DND-41 (cell line): ENCODE results near the gene GRK3.

Source experiments
- ATAC-seq: fragments of 200-7000 bp; cut with Tn5 transposase; 3 replicates; pipeline ENCODE4 v1.9.1; 2021; ENCODE audit warnings: low read depth; ENCODE audit not compliant: insufficient read depth
- DNase-seq: peaks from one replicate; pipeline ENCODE4 v3.0.0-alpha.2; 2020
- H2AFZ ChIP-seq: 2 replicates; pipeline ENCODE4 v1.6.0; 2012; ENCODE audit warnings: low read depth, low read length
- H3K27ac ChIP-seq: 2 replicates; pipeline ENCODE4 v1.5.1; 2012; ENCODE audit warnings: low read length, inconsistent platforms
- H3K27me3 ChIP-seq: fragments of 200-600 bp; sonication (generic); 2 replicates; pipeline ENCODE4 v1.6.0; 2012; ENCODE audit warnings: low read length, mild to moderate bottlenecking, inconsistent platforms; ENCODE audit not compliant: insufficient read depth, poor library complexity
- H3K36me3 ChIP-seq: 2 replicates; pipeline ENCODE4 v1.5.1; 2012; ENCODE audit warnings: low read length, inconsistent platforms; ENCODE audit not compliant: insufficient read depth
- H3K4me1 ChIP-seq: 2 replicates; pipeline ENCODE4 v1.5.1; 2012; ENCODE audit warnings: mild to moderate bottlenecking, low read length; ENCODE audit not compliant: insufficient read depth
- H3K4me2 ChIP-seq: 2 replicates; pipeline ENCODE4 v1.6.0; 2012; ENCODE audit warnings: mild to moderate bottlenecking, moderate library complexity, low read length, inconsistent platforms; ENCODE audit not compliant: insufficient read depth
- H3K4me3 ChIP-seq, 2 experiments: fragments of 200-600 bp in 1 of 2; shearing (Covaris generic) in 1 of 2; 2 replicates each; pipeline ENCODE4 v1.5.1; 2012 to 2016; ENCODE audit warnings: inconsistent platforms in 2 of 2, low read length in 2 of 2, mild to moderate bottlenecking in 2 of 2, low read depth in 1 of 2, moderate library complexity in 1 of 2
- H3K79me2 ChIP-seq: 2 replicates; pipeline ENCODE4 v1.6.0; 2012; ENCODE audit warnings: low read length, inconsistent platforms; ENCODE audit not compliant: insufficient read depth
- H3K9ac ChIP-seq: 2 replicates; pipeline ENCODE4 v1.6.0; 2012; ENCODE audit warnings: low read depth, mild to moderate bottlenecking, inconsistent platforms, low read length, moderate library complexity
- H3K9me3 ChIP-seq: 2 replicates; pipeline ENCODE4 v1.5.1; 2012; ENCODE audit warnings: low read length, moderate library complexity, mild to moderate bottlenecking, inconsistent platforms; ENCODE audit not compliant: insufficient read depth, severe bottlenecking
- H4K20me1 ChIP-seq: 2 replicates; pipeline ENCODE4 v1.6.0; 2012; ENCODE audit warnings: low read length; ENCODE audit not compliant: insufficient read depth
- CTCF ChIP-seq: IDR thresholded peaks from 2 replicates; pipeline ENCODE4 v1.5.1; 2012; ENCODE audit warnings: borderline replicate concordance, low read length, moderate library complexity, mild to moderate bottlenecking; ENCODE audit not compliant: poor library complexity, severe bottlenecking; ENCODE audit errors: extremely low read depth
- EZH2 ChIP-seq: IDR thresholded peaks from 3 replicates; pipeline ENCODE4 v1.6.1; 2012; ENCODE audit warnings: borderline replicate concordance, low read depth, mild to moderate bottlenecking, moderate library complexity, low read length, inconsistent platforms; ENCODE audit not compliant: severe bottlenecking

GRK3 gene

GRCh38 chr22:25736378-25737011 lies 172.0 kb downstream of the GRK3 start:
- Histone ChIP-seq H3K27ac (peak overlapping the region; percentile 97), H3K79me2 (no peaks in the 10 kb centered on the region), H3K27me3 (no peaks in the 10 kb centered on the region), H4K20me1 (no peaks in the 10 kb centered on the region), H3K4me1 (peaks cover 31% of the 10 kb centered on the region), H3K4me2 (no peak overlapping the region), H3K4me3 (no peak overlapping the region), H3K36me3 (peaks cover 10% of the 10 kb centered on the region; the same call in 1 of the 2 replicates), H2AFZ (peak overlapping the region; percentile 37; the same call in 1 of the 2 replicates), H3K9ac (peak overlapping the region; percentile 36; the same call in 1 of the 2 replicates), H3K9me3 (peaks cover 62% of the 10 kb centered on the region)
- ATAC-seq (peak; percentile 90), DNase-seq (peak; percentile 88)
- no peak for TF ChIP-seq CTCF
- TF ChIP-seq EZH2 = no peak

- peaks cover 30% of the 10 kb centered on the region for H3K4me1 ChIP-seq
- H3K4me3 ChIP-seq = no peak overlapping the region
- no peak overlapping the region for H2AFZ ChIP-seq
- no peaks in the 10 kb centered on the region for H3K27me3 ChIP-seq
- H3K36me3 ChIP-seq = peaks cover 10% of the 10 kb centered on the region; the same call in 1 of the 2 replicates
- peaks cover 48% of the 10 kb centered on the region for H3K9me3 ChIP-seq
- H4K20me1 ChIP-seq = no peaks in the 10 kb centered on the region
- H3K27ac ChIP-seq = peak overlapping the region; percentile 2; the same call in 1 of the 2 replicates
- H3K79me2 ChIP-seq = no peaks in the 10 kb centered on the region
- no peak overlapping the region for H3K4me2 ChIP-seq
- no peak overlapping the region for H3K9ac ChIP-seq
- TF ChIP-seq CTCF = no peak
- TF ChIP-seq EZH2 = no peak
- ATAC-seq = no peak
- no peak for DNase-seq
Observed at GRCh38 chr22:25739659-25740344, 175.3 kb downstream of the GRK3 start.

- Histone ChIP-seq H3K36me3 (0 out of 2 replicates have a peak, but pooled peaks cover 5% of the 10 kb centered on the region), H3K9ac (no peak within 1 kb of the TSS), H4K20me1 (no peaks in the 10 kb centered on the region), H3K27me3 (no peaks in the 10 kb centered on the region), H3K4me3 (no peak within 1 kb of the TSS), H3K27ac (no peak within 1 kb of the TSS), H2AFZ (peak within 1 kb of the TSS; percentile 28; the same call in 1 of the 2 replicates), H3K4me1 (peaks cover 12% of the 10 kb centered on the region), H3K4me2 (no peak within 1 kb of the TSS), H3K79me2 (no peaks in the 10 kb centered on the region), H3K9me3 (peaks cover 33% of the 10 kb centered on the region)
- ATAC-seq (no peak), DNase-seq (no peak)
- TF ChIP-seq EZH2 (no peak), CTCF (no peak)
Observed at GRCh38 chr22:25741692-25742626, 177.5 kb downstream of the GRK3 start, which contains the start of gene MYO18B. Gene MYO18B, plus strand, starts transcription at chr22:25742188. Its CDS starts 18,905 bp downstream, at chr22:25761093.
